LoVo (cell line): ENCODE results near the gene ARMH3.
"Not testable (repeated sequence)": the region's sequence is repeated elsewhere in the genome, so short reads cannot be mapped to it uniquely, and the experiment has no call there.

Source experiments
- DNase-seq: peaks from one replicate; pipeline ENCODE4 v3.0.0-alpha.2; 2016; ENCODE audit warnings: low spot score

The ARMH3 gene

GRCh38 chr10:102046095-102046494 is 9.9 kb downstream of the ARMH3 start:
- DNase-seq: no peak

DNA sequence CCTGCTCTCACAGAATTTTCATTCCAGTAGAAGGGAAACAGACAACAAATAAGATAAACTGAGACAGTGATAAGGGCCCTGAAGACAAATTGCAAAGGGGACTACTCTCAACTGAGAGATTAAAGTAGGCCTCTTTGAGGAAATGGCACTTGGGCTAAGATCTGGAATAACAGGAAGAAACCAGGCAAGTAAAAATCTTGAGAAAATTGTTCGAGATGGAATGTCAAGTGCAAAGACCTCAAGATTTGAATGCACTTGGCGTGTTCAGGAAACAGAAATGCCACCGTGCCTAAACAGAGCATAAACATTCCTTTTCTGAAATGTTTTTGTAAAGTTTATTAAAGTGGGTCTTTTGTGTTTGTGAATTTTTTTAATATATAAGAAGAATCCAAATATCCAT is 10.7 kb downstream of the ARMH3 start:
- no peak for DNase-seq

DNA sequence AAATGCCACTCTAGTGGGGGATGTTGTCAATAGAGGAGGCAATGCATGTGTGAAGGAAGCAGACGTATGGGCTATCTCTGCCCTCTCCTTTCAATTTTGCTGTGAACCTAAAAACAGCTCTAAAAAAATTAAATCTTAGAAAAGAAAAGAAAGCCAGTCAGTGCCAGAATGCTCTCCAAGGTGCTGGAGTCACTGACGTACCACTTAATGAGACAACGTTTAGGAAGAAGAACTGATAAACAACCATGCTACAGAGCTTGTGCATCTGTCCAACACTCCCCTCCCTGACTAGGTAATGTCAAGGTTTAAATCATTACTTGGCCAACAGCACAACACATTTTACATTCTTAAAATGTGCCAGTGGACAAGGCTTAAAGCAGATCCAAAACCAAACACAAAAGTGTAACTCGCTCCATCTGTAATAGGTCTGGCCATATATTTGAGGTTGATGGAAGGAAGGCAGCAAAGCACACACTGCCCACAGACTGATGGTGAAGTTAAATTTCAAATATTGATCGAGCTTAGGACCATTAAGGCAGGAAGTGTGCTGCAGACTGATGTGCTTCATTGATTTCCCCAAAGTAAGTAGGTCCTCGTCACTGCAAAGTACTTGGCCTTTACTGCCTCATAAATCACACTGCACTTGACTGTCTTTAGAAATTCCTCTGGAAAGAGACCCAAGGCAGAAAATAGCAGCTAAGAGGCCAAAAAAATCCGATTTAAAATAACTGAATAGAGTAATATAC is 15.5 kb downstream of the ARMH3 start:
- no peak for DNase-seq

- no peak for DNase-seq
These were observed 17.6 kb downstream of the ARMH3 start for GRCh38 chr10:102038410-102038809.

- not testable (repeated sequence) for DNase-seq
These were observed 20.2 kb downstream of the ARMH3 start for GRCh38 chr10:102035807-102036206.

- no peak for DNase-seq
These were observed 22.2 kb downstream of the ARMH3 start for GRCh38 chr10:102033787-102034186.

DNA sequence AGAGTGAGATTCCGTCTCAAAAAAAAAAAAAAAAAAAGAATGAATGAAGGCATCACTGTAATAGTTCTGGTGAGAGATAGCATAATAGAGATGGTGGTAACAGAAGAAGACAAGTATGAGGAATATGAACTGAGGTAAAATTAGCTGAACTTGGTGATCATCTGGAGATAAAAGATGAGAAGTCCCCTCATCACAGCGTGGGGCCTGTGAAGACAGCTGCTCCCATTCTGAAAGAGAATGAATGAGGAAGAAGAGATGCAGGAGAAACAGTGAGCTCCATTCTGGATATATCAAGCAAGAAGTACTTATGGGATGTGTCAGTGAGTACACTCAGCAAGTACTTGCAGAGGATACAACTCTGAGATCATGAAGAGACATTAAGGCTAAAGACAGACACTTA is 28.7 kb downstream of the ARMH3 start:
- no peak for DNase-seq

- DNase-seq: no peak
These were observed 31.2 kb downstream of the ARMH3 start for GRCh38 chr10:102024799-102025198.

DNA sequence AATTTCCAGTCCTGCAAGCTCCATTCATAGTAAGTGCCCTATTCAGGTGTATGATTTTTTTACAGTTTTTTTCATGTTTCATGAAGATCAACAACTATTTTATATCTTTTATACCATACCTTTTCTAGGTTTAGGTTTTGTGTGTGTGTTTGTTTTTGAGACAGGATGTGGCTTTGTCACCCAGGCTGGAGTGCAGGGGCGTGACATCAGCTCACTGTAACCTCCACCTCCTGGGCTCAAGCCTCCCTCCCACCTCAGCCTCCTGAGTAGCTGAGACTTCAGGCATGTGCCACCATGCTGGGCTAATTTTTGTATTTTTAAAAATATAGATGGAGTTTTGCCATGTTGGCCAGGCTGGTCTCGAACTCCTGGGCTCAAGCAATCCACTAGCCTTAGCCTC is 35.0 kb downstream of the ARMH3 start:
- DNase-seq: no peak

GRCh38 chr10:102017295-102017694 is 38.7 kb downstream of the ARMH3 start:
- DNase-seq: no peak

GRCh38 chr10:102016416-102016815 is 39.6 kb downstream of the ARMH3 start:
- no peak for DNase-seq

- DNase-seq: no peak
These were observed 45.0 kb downstream of the ARMH3 start for GRCh38 chr10:102010961-102011360.

DNA sequence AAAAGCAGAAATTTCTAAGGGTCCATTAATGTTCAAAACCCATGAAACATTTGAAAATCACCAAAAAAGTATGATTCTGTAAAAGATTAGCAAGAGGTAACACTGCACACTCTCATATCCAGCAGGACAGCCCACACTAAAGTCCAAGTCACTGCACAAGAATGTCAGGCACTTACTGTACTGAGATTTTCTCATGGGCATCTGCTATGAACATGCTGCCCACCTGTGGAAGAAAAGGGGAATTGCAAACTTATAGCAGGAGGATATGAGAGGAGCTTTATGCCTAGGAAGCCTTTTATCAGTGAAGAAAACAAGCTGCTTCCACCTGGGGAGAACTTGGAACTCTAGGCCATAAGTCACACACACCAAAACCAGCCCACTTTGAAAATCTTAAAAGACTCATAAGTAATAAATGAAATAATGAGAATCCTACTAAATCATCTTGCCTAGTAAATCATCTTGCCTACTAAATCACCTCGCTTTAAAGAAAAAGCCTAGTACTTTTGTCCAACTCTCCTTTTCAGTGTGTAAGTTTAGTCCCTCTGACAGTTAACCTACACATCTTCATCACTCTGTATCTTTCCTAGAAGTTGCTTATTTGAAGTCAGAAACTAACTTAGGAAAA is 46.1 kb downstream of the ARMH3 start:
- DNase-seq: peak; percentile 84

DNA sequence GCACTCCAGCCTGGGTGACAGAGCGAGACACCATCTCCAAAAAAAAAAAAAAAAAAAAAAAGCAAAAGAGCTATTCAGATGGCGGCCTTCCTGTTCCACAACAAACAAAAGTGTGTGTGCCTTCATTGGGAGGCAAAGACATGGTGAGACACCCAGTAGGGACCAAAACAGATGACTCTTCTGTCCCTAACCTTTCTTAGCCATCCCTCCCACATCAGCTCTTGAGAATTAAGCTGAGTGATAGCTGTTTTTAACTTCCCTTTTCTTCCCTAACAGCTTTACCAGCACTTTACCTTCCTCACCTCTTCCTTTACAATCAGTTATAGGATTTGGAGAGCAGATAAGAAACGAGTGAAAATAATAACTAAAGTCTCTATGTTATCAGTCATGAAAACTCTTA is 48.2 kb downstream of the ARMH3 start:
- no peak for DNase-seq

DNA sequence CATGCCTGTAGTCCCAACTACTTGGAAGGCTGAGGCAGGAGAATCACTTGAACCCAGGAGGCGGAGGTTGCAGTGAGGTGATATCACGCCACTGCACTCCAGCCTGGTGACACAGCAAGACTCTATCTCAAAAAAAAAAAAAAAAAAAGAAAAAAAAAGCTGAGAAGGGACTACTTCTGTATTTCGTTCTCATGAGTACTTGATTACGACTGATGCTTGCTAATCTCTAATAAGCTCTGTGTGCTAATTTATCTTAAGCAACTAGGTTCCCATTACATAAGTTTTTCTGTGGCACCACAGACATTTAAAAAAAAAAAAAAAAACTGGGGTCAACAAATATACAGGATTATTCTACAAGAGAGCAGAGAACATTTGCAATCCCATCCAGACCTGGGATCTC is 48.9 kb downstream of the ARMH3 start:
- DNase-seq: not testable (repeated sequence)

GRCh38 chr10:102004376-102004775 is 51.6 kb downstream of the ARMH3 start:
- DNase-seq: no peak

DNA sequence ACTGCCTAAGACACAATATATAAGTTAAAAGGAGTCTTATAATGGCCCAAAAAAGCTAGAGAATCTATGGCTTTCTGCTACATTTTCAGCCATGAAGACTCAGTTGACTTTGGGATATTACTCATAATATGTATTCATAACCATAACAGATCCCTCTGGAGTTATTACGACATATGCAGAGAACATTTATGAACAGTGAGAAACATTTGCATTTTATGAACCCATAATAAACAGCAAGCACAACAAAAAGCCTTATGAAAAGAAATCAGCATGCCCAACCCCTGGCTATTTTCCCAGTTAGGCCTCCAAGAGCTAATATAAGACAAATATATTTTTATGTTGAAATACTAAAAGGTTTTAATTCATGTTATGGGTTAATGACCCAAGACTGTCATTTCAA is 52.4 kb downstream of the ARMH3 start:
- no peak for DNase-seq

DNA sequence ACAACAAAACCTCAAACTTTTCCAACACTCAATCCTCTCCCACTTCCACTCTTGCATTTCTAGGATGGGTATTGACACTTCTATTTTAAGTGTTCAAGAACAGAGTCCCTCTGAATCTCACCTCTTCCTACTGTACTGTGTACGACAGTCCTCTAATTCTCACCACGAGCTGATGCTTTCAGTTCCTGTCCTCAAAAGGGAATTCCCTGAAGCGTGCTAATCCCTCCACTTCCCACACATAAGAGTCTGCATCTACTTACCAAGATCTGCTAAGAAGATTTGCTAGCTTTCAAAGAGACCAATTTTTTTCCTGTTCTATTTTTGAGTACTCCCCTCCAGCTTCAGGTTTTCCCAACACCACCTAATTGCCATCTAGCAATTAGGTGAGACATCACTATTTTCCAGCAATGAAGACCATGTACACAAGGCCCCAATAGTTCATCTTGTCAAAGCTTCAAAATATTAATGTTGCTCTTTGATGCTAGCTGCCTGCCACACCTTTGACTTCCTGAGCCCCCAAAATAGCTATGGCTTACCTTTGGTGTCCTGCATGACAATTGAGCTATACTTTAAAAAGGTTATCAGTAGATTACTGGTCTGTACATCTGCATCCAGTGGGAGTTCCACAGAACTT is 54.4 kb downstream of the ARMH3 start:
- DNase-seq: no peak

DNA sequence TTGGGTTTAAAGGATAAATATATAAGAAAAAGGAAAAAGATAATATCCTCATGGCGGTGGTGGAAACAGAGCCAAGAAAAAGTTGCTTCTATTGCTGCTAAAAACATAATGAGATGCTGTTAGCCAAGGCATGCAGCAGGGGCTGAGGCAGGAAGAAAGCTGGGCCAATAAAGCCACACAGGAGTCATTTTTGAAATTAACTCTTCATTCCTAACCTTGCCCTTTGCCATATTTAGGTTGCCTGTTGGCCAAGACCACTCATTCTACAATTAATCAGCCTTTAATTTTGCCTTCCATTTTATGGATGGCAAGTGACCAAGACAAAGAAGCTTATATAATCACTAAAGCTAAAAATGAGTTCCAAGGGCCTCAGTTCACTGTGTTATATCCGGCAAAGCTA is 58.2 kb downstream of the ARMH3 start:
- DNase-seq: no peak

DNA sequence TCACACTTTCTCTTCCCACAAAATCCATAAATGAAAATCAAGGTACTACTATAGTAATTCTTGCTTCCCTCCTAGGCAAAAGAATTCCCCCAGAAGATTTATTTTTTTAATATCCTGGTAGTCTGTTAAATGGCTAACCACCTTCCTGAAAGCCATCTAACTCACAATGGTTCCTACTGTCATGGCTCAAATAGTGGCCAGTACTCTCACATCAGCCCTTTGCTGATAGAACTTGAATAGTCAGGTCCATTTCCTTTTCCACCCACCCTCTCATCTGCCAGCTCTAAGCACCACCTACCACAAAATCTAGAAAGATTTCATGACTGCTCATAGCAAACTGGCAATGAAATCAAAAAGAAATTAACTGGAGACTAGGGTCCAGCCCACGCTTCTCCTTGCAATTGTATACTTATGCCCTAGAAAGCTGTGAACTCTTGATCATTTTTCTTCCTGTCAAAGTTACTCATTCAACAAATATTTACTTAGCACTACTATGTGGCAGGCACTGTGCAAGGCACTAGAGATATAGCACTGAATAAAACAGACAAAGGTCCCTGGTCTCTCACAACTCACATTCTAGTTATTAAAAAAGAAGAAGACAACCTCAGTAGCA is 60.4 kb downstream of the ARMH3 start:
- DNase-seq: no peak

- DNase-seq: no peak
These were observed 62.2 kb downstream of the ARMH3 start for GRCh38 chr10:101993651-101994200.

GRCh38 chr10:101993221-101993620 is 62.8 kb downstream of the ARMH3 start:
- DNase-seq: no peak

DNA sequence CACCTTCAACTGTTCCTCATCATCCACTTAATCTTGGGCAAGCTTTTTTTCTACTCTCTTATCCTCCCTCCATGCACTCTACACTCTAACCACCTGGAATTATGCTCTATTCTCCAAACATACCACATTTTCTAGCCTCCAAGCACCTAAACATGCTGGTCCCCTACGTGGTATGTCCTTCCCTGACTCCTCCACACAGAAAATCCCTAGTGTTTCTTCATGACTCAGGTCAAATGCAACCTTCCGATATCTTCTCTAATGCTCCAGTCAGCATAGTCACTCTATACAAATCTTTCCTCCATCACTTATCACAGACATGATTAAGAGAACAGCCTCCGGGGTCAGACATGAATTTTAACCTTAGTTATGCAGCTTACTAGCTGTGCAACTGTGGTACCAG is 68.8 kb downstream of the ARMH3 start:
- no peak for DNase-seq
